Measurements from ENCODE around the gene TKT. TPM values are rescaled to one million over a fixed set of nuclear protein-coding genes. Genes with fewer than 3 reads are reported as not detected.

Gene TKT
- total RNA-seq, 2 donors from 2014 or later: 96.6 to 208 TPM

DNA sequence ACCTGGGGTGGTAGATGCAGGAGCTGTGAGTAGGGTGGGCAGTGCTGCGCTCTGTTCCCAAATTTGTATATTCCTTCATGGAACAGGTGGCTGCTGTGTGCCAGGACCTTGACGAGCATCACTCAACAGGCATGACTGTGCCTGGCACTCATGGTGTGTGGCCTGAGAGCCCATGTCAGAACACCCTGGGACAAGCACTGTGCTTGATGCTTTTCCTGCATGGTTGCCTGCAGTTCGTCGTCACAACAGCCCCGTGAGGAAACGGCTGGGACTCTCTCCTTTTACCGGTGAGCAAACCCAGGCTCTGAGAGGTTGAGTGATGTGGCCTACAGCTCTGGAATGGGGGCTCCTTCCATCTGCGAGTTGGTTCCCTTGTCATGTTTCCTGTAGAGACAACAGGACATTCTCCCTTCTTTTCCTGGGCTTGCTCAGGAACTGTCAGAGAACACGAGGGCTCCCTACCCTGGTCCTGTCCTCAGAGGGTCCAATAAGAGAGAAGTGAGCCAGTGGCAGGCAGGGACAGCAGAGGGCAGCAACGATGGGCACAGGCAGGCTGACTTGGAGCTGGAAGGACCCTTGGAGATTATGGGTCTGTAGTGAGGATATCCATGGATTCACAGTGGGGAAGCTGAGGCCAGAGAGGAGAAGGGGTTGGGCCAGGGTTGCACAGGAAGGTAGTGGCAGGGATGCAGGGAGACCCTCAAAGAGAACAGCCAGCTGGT is 57.4 kb downstream of the TKT start:
- H3K27me3 ChIP-seq: no peaks in the 10 kb centered on the region
- intact Hi-C loops (cut with DNase I): loop anchor here (5.0 kb wide), 1 partner anchor 86 kb away; no protein-coding TSS in a partner anchor
- DNase-seq (no peak), ATAC-seq (no peak)
- WGBS, 2 donors: 67 to 70% methylated on average over 9 to 10 of the region's 10 CpGs
- H3K4me1 ChIP-seq: peaks cover 5% of the 10 kb centered on the region
- H3K27ac ChIP-seq: no peak overlapping the region
- H3K9me3 ChIP-seq: no peaks in the 10 kb centered on the region
- H3K36me3 ChIP-seq (replicated peaks in 1 of 2; ENCODE audit: insufficient read depth in 1 of 2, low read depth in 2 of 2): no peaks in the 10 kb centered on the region
- H3K4me3 ChIP-seq: no peak overlapping the region
- no peak for TF ChIP-seq POLR2A (IDR thresholded peaks at IDR 0.05)
- TF ChIP-seq, protein P1, sequence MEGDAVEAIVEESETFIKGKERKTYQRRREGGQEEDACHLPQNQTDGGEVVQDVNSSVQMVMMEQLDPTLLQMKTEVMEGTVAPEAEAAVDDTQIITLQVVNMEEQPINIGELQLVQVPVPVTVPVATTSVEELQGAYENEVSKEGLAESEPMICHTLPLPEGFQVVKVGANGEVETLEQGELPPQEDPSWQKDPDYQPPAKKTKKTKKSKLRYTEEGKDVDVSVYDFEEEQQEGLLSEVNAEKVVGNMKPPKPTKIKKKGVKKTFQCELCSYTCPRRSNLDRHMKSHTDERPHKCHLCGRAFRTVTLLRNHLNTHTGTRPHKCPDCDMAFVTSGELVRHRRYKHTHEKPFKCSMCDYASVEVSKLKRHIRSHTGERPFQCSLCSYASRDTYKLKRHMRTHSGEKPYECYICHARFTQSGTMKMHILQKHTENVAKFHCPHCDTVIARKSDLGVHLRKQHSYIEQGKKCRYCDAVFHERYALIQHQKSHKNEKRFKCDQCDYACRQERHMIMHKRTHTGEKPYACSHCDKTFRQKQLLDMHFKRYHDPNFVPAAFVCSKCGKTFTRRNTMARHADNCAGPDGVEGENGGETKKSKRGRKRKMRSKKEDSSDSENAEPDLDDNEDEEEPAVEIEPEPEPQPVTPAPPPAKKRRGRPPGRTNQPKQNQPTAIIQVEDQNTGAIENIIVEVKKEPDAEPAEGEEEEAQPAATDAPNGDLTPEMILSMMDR (IDR thresholded peaks at IDR 0.05): no peak

DNA sequence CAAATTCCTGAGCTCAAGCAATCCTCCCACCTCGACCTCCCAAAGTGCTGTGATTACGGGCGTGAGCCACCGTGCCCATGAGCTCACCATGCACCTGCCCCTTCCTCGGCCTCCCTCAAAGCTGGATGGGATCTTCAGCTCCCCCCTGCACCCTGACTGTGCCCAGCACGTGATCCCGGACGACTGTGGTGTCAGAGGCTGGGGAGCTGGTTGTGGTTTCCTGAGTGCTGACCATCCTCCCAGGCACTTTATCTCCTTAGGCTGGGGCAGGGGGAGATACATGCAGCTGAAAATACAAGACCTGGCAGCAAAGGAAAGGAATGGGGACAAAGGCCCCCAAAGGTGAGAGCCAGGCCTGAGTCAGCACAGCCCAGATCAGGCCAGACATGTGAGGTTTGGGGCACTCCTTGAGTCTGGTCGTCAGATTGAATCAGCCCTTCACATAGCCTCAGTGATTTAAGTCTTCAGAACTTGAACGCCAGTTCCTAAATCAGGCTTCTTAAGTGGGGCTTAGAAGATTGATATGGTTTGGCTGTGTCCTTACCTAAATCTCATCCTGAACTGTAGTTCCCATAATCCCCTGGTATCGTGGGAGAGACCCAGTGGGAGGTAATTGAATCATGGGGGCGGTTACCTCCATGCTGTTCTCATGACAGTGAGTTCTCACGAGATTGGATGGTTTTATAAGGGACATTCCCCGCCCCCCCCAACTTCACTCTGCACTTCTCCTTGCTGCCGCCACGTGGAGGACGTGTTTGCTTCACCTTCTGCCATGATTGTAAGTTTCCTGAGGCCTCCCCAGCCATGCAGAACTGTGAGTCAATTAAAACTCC is 59.0 kb downstream of the TKT start:
- Histone ChIP-seq H3K36me3 (replicated peaks in 1 of 2; ENCODE audit: insufficient read depth in 1 of 2, low read depth in 2 of 2) (no peaks in the 10 kb centered on the region), H3K9me3 (no peaks in the 10 kb centered on the region), H3K4me1 (peaks cover 13% of the 10 kb centered on the region), H3K4me3 (no peak overlapping the region), H3K27me3 (no peaks in the 10 kb centered on the region), H3K27ac (no peak overlapping the region)
- TF ChIP-seq, protein P1 (IDR thresholded peaks at IDR 0.05): no peak
- TF ChIP-seq POLR2A (IDR thresholded peaks at IDR 0.05): no peak
- ATAC-seq (no peak), DNase-seq (peak in 1 of 4 donors; percentile 39)
- intact Hi-C loops (cut with DNase I): loop anchor here (5.0 kb wide), 1 partner anchor 84 kb away; no protein-coding TSS in a partner anchor
- 59 to 60% methylated on average over 15 to 17 of the region's 17 CpGs for WGBS, 2 donors

DNA sequence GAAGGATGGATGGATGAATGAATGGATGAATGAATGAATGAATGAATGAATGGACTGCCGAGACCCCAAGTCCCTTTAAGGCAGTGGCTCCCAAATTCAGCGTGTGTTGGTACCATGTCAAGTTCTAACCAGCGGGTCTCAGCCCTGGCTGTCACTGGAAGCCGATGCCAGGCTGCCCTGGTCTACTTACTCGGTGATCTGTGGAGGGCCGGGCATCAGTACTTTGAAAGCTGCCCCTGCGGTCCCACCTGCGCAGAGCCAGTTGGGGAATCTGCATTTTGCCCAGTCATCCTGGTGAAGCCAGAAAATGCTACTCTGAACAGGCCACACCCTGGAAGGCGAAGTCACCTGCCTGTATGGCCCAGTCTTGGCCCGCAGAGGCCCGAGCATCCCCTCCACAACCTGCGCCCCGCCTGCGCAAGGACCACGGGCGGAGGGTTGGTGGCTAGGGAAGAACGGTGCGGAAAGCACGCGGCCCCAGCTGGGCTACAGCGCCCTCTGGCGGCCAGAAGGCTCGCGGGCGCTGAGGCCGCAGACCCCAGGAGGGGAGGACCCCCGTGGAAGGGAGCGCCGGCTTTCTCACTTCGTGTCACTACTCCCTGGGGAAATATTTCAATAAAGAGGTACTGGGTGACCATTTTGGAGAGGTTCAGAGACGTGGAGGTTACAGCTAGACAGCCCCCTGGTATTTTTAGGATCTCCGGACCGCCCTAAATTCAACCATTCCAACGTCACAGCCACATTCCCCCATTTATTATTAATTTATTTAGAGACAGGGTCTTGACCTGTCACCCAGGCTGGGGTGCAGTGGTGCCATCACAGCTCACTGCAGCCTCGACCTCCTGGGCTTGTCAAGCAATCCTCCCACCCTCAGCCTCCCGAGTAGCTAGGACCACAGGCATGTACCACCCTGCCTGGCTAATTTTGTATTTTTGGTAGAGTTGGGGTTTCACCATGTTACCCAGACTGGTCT is 59.9 kb downstream of the TKT start:
- H3K4me3 ChIP-seq: no peak overlapping the region
- H3K4me1 ChIP-seq: peaks cover 14% of the 10 kb centered on the region
- H3K9me3 ChIP-seq: no peaks in the 10 kb centered on the region
- TF ChIP-seq, protein P1 (IDR thresholded peaks at IDR 0.05): peak; percentile 94 to 100 (median 95)
- no peak for TF ChIP-seq POLR2A (IDR thresholded peaks at IDR 0.05)
- H3K36me3 ChIP-seq (replicated peaks in 1 of 2; ENCODE audit: insufficient read depth in 1 of 2, low read depth in 2 of 2): no peaks in the 10 kb centered on the region
- H3K27me3 ChIP-seq: no peaks in the 10 kb centered on the region
- ATAC-seq: peak; percentile 64
- DNase-seq: peak; percentile 43 to 58 (median 53)
- intact Hi-C loops (cut with DNase I): loop anchor here (5.0 kb wide), 1 partner anchor 84 kb away; no protein-coding TSS in a partner anchor
- WGBS, 2 donors: 20 to 22% methylated on average over 35 to 36 of the region's 36 CpGs
- H3K27ac ChIP-seq: no peak overlapping the region

GRCh38 chr3:53195066-53195450 is 60.8 kb downstream of the TKT start:
- intact Hi-C loops (cut with DNase I): loop anchor here (5.0 kb wide), 1 partner anchor 83 kb away; no protein-coding TSS in a partner anchor
- Histone ChIP-seq H3K9me3 (no peaks in the 10 kb centered on the region), H3K4me1 (peaks cover 14% of the 10 kb centered on the region), H3K27me3 (no peaks in the 10 kb centered on the region), H3K4me3 (no peak overlapping the region), H3K36me3 (replicated peaks in 1 of 2; ENCODE audit: insufficient read depth in 1 of 2, low read depth in 2 of 2) (peaks cover 1 to 3% of the 10 kb centered on the region in 2 donors), H3K27ac (no peak overlapping the region)
- WGBS, 2 donors: 79 to 83% methylated on average over 7 to 10 of the region's 10 CpGs
- ATAC-seq (no peak), DNase-seq (no peak)
- TF ChIP-seq POLR2A (IDR thresholded peaks at IDR 0.05): no peak
- TF ChIP-seq, protein P1 (IDR thresholded peaks at IDR 0.05): no peak
